HG02973 (cell line): ENCODE measurements around the gene MEAF6.

Experiments
- ATAC-seq: cut with Tn5 transposase; IDR thresholded peaks from one replicate; pipeline ENCODE4 v1.9.1; 2021; ENCODE audit warnings: moderate library complexity; ENCODE audit not compliant: unreplicated experiment

The MEAF6 gene

DNA sequence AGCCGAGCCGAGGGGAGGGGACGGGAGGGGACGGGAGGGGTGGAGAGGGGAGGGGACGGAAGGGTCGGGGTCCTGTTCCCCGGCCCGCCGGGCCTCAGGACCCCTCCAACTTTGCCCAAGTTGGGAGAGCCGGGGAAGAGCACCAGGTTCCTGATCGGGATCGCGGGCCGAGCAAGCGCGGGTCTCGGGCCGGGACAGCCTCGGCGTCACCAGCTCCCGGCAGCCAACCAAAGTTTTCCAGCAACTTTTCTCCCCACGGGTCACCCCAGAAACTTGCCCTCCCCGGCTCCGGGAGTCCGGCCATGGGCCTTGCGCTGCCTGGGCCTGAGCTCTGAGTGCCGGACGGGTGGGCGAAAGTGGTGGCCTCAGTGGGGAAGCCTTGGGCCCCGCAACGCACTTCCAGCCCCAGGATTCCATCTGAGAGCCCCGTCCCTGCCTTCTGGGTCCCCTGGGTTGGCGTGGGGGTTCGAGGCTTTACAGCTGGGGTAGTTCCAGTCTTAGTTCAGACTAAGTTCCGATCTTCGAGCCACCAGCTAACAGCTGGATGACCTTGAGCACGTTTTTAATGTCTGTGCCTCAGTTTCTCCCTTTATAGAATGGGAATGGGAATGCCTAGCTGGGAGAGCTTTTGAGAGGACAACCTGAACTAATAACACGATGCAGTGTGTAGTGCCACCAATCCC is 39.7 kb downstream of the MEAF6 start:
- no peak for ATAC-seq

DNA sequence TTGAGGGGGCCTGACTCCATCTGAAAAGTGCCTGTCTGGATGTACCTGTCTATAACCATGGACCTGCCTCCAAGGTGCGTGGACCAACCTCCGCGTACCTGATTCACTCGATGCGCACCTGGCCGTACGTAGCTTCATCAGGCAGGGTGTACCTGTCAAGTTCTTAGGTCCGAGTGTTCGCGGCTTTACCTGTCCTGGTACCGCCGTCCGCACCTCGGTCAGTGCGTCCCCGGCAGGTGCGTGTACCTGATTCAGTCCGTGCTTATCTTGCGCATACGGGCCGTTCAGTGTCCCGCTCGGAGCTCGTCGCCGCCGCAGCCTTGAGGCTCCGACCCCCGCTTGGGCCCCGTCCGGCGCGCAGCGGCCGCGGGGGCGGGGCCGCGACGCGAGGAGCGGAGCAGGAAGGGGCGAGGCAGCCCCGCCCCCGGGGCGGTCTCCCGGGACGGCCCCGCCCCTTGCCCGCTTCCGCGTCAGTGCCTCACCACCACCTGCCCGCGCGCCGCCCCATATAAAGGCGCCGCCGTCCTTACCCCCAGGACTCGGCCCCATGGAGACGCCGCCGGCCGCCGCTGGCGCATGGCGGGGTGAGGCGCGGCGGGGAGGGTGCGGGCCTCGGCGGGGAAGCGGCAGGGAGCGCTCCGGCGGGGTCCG is 40.4 kb downstream of the MEAF6 start, which contains the start of gene ZC3H12A:
Gene ZC3H12A (plus strand): TSS at position 535 of the 651 bp plus-strand sequence. CDS start 917 bp downstream, outside the sequence.
- ATAC-seq = peak; percentile 60

DNA sequence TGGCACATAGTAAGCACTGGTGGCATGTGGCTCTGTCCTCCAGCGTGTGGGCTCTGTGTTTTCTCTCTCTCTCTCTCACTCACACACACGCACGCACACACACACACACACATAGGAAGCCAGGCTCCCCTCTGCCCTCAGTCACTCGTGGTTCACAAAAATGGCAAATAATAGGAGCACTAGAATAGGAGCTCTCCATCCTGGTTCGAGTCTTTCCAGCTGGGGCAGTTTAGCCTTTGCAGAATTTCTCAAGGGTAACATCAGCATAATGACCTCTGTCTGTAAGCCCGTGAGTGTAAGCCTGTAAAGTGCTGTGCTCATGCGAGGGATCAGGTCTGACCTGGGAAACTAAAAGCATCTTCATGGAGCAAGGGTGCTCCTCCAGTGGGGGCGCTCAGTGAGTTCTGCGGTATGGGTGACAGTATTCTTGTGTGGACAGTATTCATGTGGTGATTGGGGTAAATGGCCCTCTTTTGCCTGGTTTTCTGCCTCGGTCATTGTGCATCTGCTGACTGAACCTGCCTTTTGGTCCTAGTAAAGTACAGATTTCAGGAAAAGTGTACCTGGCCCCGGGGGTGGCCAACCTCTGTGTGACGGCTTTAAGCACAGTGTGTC is 41.0 kb downstream of the MEAF6 start:
- ATAC-seq = no peak

- no peak for ATAC-seq
Measured at GRCh38 chr1:37472994-37473393, 41.6 kb downstream of the MEAF6 start.

GRCh38 chr1:37472281-37472680 is 42.3 kb downstream of the MEAF6 start:
- ATAC-seq = no peak

GRCh38 chr1:37471345-37472231 is 43.0 kb downstream of the MEAF6 start:
- no peak for ATAC-seq

GRCh38 chr1:37469386-37469785 is 45.2 kb downstream of the MEAF6 start:
- ATAC-seq = no peak

GRCh38 chr1:37468037-37468436 is 46.5 kb downstream of the MEAF6 start:
- no peak for ATAC-seq

GRCh38 chr1:37465593-37466517 is 48.7 kb downstream of the MEAF6 start:
- no peak for ATAC-seq

DNA sequence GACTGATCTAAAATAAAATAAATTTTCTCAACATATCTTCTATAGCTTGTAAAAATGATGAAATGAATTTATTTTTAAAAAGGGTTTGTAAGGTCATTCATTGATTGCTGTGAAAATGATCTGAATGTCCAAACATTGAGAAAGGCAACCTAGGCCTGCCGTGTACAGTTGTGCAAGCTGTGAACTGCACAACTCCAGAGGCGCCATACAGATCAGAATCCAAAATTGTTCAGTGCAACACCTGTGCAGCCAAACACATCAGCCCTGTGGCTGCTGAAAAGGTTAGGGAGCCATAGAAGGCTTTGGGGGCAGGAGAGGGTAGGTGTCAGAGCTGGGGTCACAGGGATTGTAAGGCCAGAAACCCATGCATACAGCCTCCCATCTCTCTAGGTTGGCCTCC is 50.1 kb downstream of the MEAF6 start:
- ATAC-seq = no peak

GRCh38 chr1:37461698-37462436 is 52.7 kb downstream of the MEAF6 start:
- no peak for ATAC-seq

DNA sequence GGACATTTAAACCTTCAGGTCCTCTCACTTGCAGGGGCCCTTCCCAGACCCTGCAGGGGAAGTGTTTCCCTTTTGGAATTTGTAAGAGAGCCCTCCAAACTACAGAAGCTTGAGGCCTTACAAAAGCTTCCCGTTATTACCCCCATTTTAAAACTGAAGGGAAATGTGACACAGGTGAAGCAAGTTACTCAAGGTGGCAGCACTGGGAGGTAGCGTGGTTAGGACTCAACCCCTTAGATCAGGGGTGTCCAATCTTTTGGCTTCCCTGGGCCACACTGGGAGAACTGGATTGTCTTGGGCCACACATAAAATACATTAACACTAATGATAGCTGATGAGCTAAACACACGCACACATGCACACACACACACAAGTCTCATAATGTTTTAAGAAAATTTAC is 56.0 kb downstream of the MEAF6 start:
- no peak for ATAC-seq

DNA sequence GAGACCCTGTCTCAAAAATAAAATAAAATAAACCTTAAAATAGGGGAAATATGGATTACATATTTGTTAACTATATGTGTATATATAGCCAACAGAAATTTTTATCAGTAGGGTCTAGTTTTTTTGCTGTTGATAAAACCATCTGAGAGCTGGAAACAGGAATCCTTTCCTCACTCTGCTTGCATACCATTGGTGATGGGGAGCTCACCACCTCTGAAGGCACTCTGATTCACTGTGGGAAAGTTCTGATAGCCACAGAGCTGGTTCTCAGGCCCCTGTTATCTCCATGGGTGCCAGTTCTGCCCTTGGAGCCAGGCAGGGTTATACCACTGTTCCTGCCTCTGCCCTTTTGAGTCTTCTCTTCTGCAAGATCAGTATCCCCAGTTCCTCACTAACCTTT is 58.0 kb downstream of the MEAF6 start:
- ATAC-seq = no peak

DNA sequence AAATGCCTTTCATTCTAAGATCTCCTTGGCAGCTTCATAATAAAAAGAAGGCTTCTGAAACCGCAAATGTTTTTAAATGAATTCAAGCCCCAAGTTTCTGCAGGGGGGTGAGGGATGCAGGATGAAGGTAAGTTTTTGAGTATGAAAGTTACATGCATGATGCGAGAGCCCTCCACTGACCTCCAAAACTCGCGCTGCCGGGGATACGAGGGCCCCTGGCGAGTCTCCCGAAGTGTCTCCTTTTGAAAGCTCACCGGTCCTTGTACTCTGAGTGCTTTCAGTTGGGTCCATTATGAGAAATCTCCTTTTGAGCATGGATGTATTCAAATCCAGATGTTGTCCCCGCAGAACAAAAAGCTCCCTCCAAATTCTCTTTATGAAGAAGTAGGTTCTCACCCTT is 59.0 kb downstream of the MEAF6 start:
- no peak for ATAC-seq

- ATAC-seq = no peak
Measured at GRCh38 chr1:37453647-37454046, 60.9 kb downstream of the MEAF6 start.

DNA sequence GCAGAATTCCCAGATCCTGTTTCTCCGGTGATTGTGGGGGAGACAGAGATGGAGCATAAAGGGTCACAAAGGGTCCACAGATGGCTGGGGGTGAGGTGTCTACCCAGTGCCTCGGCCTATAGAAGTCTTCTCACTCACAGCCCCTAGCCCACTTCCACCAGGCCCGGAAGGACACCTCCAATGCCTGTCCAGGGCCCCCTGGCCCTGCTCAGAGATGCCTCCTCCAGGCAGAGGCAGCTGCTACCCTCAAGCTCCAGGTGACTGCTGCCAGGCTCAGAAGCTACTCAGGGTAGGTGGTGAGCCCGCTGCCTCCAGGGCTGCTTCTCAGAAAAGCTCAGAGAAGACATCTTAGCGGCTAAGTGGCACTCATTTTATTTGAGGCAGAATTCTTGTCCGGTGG is 62.1 kb downstream of the MEAF6 start:
- ATAC-seq = no peak

DNA sequence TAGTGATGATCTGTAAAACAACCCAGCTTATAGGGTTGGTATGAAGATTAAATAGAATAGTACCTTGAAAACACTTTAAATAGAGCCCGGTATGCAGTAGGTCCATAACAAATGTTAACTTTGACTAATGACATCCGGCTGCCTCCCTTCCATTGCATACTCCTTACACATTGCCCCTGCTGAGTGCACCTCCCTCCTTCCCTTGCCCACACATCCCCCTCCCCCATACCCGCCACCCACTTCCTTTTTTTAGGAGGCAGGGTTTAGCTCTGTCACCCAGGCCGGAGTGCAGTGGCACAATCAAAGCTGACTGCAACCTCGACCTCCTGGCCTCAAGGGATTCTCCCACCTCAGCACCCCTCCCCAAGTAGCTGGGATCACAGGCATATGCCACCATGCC is 64.6 kb downstream of the MEAF6 start:
- ATAC-seq = no peak

DNA sequence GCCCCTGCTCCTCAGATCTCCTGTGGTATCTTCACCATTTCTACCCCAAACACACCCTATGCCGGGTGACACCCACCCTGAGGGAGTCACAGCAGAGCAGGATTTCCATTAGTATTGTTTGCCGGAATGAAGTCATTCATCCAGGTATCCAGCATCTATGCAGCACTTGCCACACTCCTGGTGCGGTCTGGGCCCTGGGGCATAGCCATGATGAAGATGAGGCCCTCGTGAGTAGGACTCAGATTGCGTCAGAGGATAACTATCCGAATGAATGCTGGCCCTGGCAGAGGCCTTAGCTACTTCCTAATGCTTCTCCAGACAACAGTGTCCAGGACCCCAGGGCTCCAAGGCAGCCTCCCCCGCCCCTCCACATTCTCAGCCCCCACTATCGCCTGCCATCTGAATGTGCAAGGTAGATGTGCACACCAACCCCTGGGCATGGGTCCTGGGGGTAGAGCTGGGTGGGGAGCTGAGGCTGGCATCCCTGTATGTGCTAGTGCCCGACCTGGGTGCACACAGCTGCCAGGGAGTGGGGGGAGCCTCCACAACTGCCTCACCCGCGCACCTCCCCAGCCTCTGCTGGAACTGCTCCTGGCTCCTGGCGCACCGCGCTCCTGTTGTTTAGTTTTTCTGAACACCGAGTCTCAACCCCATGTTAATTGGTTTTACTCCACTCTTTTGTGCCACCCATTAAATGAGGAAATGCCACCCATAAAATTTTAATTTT is 65.7 kb downstream of the MEAF6 start:
- no peak for ATAC-seq

GRCh38 chr1:37448185-37448584 is 66.4 kb downstream of the MEAF6 start:
- no peak for ATAC-seq
